ENCODE data around the gene KL. TPM values are rescaled to one million over a fixed set of nuclear protein-coding genes. Genes with fewer than 3 reads are reported as not detected.

Gene KL
- total RNA-seq, 4 donors from 2014 or later, result 1.4 to 4.5 (median 2.8) TPM

GRCh38 chr13:33057019-33057780 lies 41.0 kb downstream of the KL start:
- TF ChIP-seq POLR2A (IDR thresholded peaks at IDR 0.05), result no peak
- TF ChIP-seq, protein P1, sequence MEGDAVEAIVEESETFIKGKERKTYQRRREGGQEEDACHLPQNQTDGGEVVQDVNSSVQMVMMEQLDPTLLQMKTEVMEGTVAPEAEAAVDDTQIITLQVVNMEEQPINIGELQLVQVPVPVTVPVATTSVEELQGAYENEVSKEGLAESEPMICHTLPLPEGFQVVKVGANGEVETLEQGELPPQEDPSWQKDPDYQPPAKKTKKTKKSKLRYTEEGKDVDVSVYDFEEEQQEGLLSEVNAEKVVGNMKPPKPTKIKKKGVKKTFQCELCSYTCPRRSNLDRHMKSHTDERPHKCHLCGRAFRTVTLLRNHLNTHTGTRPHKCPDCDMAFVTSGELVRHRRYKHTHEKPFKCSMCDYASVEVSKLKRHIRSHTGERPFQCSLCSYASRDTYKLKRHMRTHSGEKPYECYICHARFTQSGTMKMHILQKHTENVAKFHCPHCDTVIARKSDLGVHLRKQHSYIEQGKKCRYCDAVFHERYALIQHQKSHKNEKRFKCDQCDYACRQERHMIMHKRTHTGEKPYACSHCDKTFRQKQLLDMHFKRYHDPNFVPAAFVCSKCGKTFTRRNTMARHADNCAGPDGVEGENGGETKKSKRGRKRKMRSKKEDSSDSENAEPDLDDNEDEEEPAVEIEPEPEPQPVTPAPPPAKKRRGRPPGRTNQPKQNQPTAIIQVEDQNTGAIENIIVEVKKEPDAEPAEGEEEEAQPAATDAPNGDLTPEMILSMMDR (IDR thresholded peaks at IDR 0.05), result peak in 3 of 6 experiments; percentile 12 to 43 (median 13)
- no peaks in the 10 kb centered on the region for H3K27me3 ChIP-seq
- no peaks in the 10 kb centered on the region for H3K9me3 ChIP-seq
- H3K27ac ChIP-seq, result no peak overlapping the region
- no peaks in the 10 kb centered on the region for H3K36me3 ChIP-seq
- whole genome bisulfite sequencing, 2 donors, result 37 to 44% methylated on average over 9 of the region's 9 CpGs
- no peak for DNase-seq
- no peaks in the 10 kb centered on the region for H3K4me1 ChIP-seq
- H3K4me3 ChIP-seq (replicated peaks in 1 of 3), result no peak overlapping the region
- intact Hi-C loops (cut with DNase I), result no loop called here

GRCh38 chr13:33058776-33059327 lies 42.6 kb downstream of the KL start:
- no peak overlapping the region for H3K4me3 ChIP-seq (replicated peaks in 1 of 3)
- DNase-seq, result no peak
- WGBS, 2 donors, result 80 to 85% methylated on average over 3 of the region's 3 CpGs
- TF ChIP-seq, protein P1 (IDR thresholded peaks at IDR 0.05), result no peak
- TF ChIP-seq POLR2A (IDR thresholded peaks at IDR 0.05), result no peak
- intact Hi-C loops (cut with DNase I), result no loop called here
- H3K9me3 ChIP-seq, result no peaks in the 10 kb centered on the region
- no peak overlapping the region for H3K27ac ChIP-seq
- no peaks in the 10 kb centered on the region for H3K36me3 ChIP-seq
- no peaks in the 10 kb centered on the region for H3K4me1 ChIP-seq
- H3K27me3 ChIP-seq, result no peaks in the 10 kb centered on the region

GRCh38 chr13:33060815-33061214 lies 44.6 kb downstream of the KL start:
- Histone ChIP-seq H3K27ac (no peak overlapping the region), H3K9me3 (no peaks in the 10 kb centered on the region), H3K4me1 (no peaks in the 10 kb centered on the region), H3K36me3 (no peaks in the 10 kb centered on the region), H3K27me3 (no peaks in the 10 kb centered on the region), H3K4me3 (replicated peaks in 1 of 3) (no peak overlapping the region)
- intact Hi-C loops (cut with DNase I), result no loop called here
- 91 to 97% methylated on average over 13 to 15 of the region's 15 CpGs for WGBS, 2 donors
- TF ChIP-seq POLR2A (IDR thresholded peaks at IDR 0.05), result no peak
- TF ChIP-seq, protein P1 (IDR thresholded peaks at IDR 0.05), result no peak
- no peak for DNase-seq

DNA sequence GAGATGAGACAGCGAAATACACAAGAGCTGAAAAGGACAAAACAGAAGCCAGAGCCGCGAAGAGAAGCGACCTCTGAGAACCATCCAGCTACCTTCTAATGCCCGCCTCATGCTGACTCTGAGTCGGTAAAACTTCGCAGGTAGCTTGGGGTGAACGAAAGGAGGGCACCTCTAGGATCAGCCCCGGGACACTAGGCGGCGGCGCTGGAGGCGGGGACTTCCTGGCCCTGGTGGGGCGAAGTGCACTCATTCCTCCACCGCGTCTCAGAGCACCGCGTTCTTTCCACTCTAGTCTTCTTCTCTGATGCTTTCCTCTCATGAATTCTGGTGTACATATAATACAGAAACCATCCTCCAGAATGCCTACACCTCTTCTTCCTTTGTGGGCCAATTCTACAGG lies 50.1 kb downstream of the KL start:
- TF ChIP-seq, protein P1 (IDR thresholded peaks at IDR 0.05), result no peak
- no peak for TF ChIP-seq POLR2A (IDR thresholded peaks at IDR 0.05)
- no peak for DNase-seq
- WGBS, 2 donors, result 94 to 95% methylated on average over 18 of the region's 18 CpGs
- Histone ChIP-seq H3K4me1 (no peaks in the 10 kb centered on the region), H3K9me3 (no peaks in the 10 kb centered on the region), H3K36me3 (no peaks in the 10 kb centered on the region), H3K27ac (no peak overlapping the region), H3K27me3 (no peaks in the 10 kb centered on the region), H3K4me3 (replicated peaks in 1 of 3) (no peak overlapping the region)
- intact Hi-C loops (cut with DNase I), result no loop called here

GRCh38 chr13:33069365-33069764 lies 53.1 kb downstream of the KL start:
- Histone ChIP-seq H3K36me3 (no peaks in the 10 kb centered on the region), H3K27me3 (no peaks in the 10 kb centered on the region), H3K27ac (no peak overlapping the region), H3K4me3 (replicated peaks in 1 of 3) (no peak overlapping the region), H3K4me1 (no peaks in the 10 kb centered on the region), H3K9me3 (no peaks in the 10 kb centered on the region)
- intact Hi-C loops (cut with DNase I), result no loop called here
- no peak for DNase-seq
- 86 to 87% methylated on average over 2 of the region's 2 CpGs for WGBS, 2 donors
- no peak for TF ChIP-seq POLR2A (IDR thresholded peaks at IDR 0.05)
- TF ChIP-seq, protein P1 (IDR thresholded peaks at IDR 0.05), result peak in 4 of 6 experiments; percentile 20 to 43 (median 39)

Data from thyroid gland (tissue), 4 donors.